Measurements from ENCODE around the gene TPM4. TPM values are rescaled to one million over a fixed set of nuclear protein-coding genes. Genes with fewer than 3 reads are reported as not detected.

Gene TPM4
- total and polyA plus RNA-seq, 2 donors (not counting 1 experiment from before 2014, with no cell fraction given), result 65.4 to 127 TPM

DNA sequence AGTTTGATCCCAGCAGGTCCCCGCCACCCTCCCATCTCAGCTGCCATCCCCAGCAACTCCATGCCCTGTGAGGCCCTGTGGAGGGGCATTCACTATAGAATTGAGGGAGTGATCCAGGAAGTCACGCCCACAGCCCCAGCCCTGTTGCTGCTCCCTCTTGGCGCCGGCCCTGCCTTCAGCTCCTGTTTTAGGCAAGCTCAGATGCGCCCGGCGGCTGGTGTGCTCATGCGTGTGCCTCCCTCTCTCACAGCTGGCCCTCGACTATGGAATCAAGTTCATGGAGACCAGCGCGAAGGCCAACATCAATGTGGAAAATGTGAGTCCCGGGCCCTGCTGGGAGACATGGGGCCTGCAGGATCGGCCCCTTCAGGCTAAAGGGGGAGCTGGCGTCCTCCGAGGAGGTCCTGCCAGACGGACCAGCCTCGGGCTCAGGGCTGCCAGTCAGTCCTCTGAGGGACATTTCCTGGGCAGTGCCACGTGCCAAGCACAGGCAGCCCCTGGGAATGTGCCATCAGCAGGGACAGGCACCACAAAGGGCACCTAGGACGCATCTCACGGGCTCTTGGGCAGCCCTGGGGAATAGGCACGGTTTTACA is 51.6 kb downstream of the TPM4 start:
- peaks cover 5% of the 10 kb centered on the region for H3K9me3 Mint-ChIP-seq (ENCODE audit: insufficient read depth)
- TF ChIP-seq, protein P1, sequence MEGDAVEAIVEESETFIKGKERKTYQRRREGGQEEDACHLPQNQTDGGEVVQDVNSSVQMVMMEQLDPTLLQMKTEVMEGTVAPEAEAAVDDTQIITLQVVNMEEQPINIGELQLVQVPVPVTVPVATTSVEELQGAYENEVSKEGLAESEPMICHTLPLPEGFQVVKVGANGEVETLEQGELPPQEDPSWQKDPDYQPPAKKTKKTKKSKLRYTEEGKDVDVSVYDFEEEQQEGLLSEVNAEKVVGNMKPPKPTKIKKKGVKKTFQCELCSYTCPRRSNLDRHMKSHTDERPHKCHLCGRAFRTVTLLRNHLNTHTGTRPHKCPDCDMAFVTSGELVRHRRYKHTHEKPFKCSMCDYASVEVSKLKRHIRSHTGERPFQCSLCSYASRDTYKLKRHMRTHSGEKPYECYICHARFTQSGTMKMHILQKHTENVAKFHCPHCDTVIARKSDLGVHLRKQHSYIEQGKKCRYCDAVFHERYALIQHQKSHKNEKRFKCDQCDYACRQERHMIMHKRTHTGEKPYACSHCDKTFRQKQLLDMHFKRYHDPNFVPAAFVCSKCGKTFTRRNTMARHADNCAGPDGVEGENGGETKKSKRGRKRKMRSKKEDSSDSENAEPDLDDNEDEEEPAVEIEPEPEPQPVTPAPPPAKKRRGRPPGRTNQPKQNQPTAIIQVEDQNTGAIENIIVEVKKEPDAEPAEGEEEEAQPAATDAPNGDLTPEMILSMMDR (IDR thresholded peaks at IDR 0.05), result no peak
- no peak for TF ChIP-seq EZH2 (IDR thresholded peaks at IDR 0.05; ENCODE audit: borderline replicate concordance, insufficient read depth, low read depth, low read length, poor library complexity, severe bottlenecking)
- H3K4me1 Mint-ChIP-seq, result peaks cover 3% of the 10 kb centered on the region
- no peak overlapping the region for H3K4me3 ChIP-seq (ENCODE audit: control extremely low read depth in 1 of 5, extremely low read depth in 1 of 5, insufficient read depth in 1 of 5, low read depth in 2 of 5, low read length in 4 of 5)
- CTCF ChIA-PET, result no interaction called here
- H3K9ac ChIP-seq (ENCODE audit: low read length), result no peak overlapping the region
- no peaks in the 10 kb centered on the region for H3K4me1 ChIP-seq (ENCODE audit: control insufficient read depth in 2 of 2, insufficient read depth in 2 of 2, low read length in 2 of 2)
- intact Hi-C loops (cut with micrococcal nuclease), result no loop called here
- DNase-seq (no peak), ATAC-seq (ENCODE audit: low read depth) (no peak)
- no peaks in the 10 kb centered on the region for H3K27me3 Mint-ChIP-seq
- H3K79me2 ChIP-seq (ENCODE audit: control insufficient read depth, insufficient read depth, low read length), result peaks cover 72% of the 10 kb centered on the region
- H3K4me3 Mint-ChIP-seq, result no peak overlapping the region
- H2AFZ ChIP-seq (ENCODE audit: insufficient read depth, low read depth, low read length, poor library complexity, severe bottlenecking), result no peak overlapping the region
- no peak overlapping the region for H3K27ac ChIP-seq (ENCODE audit: low read length in 2 of 2)
- no peak overlapping the region for H3K4me2 ChIP-seq (replicated peaks; ENCODE audit: low read depth, low read length, poor library complexity, severe bottlenecking)
- H3K27me3 ChIP-seq (replicated peaks in 1 of 4; ENCODE audit: control extremely low read depth in 1 of 4, control insufficient read depth in 3 of 4, insufficient read depth in 4 of 4, low read length in 3 of 4), result no peaks in the 10 kb centered on the region
- H3K27ac Mint-ChIP-seq, result no peak overlapping the region
- peaks cover 0 to 98% of the 10 kb centered on the region in 2 experiments for H3K36me3 ChIP-seq (replicated peaks in 1 of 2; ENCODE audit: control extremely low read depth in 1 of 2, control insufficient read depth in 1 of 2, extremely low read depth in 1 of 2, insufficient read depth in 2 of 2, low read length in 1 of 2)
- POLR2A ChIA-PET, result no interaction called here
- H3K9me3 ChIP-seq (ENCODE audit: control extremely low read depth in 1 of 3, control insufficient read depth in 2 of 3, insufficient read depth in 1 of 3, low read length in 2 of 3), result no peaks in the 10 kb centered on the region
- WGBS (ENCODE audit: insufficient coverage), result 97% methylated on average over 21 of the region's 21 CpGs
- peaks cover 48% of the 10 kb centered on the region for H4K20me1 ChIP-seq (ENCODE audit: control insufficient read depth, insufficient read depth, low read length, poor library complexity, severe bottlenecking)

DNA sequence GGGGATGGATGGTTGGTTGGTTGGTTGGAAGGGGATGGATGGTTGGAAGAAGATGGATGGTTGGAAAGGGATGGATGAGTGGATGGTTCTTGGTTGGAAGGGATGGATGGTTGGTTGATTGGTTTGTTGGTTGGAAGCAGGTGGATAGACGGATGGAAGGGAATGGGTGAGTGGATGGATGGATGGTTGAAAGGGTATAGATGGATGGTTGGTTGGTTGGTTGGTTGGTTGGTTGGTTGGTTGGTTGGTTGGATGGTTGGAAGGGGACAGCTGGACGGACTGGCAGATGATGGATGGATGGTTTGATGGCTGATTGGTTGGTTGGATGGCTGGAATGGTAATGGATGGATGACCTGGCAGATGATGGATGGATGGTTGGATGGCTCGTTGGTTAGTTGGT is 55.4 kb downstream of the TPM4 start:
- Histone ChIP-seq H3K4me2 (replicated peaks; ENCODE audit: low read depth, low read length, poor library complexity, severe bottlenecking) (no peak overlapping the region), H3K9ac (ENCODE audit: low read length) (no peak overlapping the region), H3K4me3 (ENCODE audit: control extremely low read depth in 1 of 5, extremely low read depth in 1 of 5, insufficient read depth in 1 of 5, low read depth in 2 of 5, low read length in 4 of 5) (no peak overlapping the region), H3K36me3 (replicated peaks in 1 of 2; ENCODE audit: control extremely low read depth in 1 of 2, control insufficient read depth in 1 of 2, extremely low read depth in 1 of 2, insufficient read depth in 2 of 2, low read length in 1 of 2) (peaks cover 0 to 77% of the 10 kb centered on the region in 2 experiments), H3K9me3 (ENCODE audit: control extremely low read depth in 1 of 3, control insufficient read depth in 2 of 3, insufficient read depth in 1 of 3, low read length in 2 of 3) (no peaks in the 10 kb centered on the region), H4K20me1 (ENCODE audit: control insufficient read depth, insufficient read depth, low read length, poor library complexity, severe bottlenecking) (peaks cover 15% of the 10 kb centered on the region), H3K79me2 (ENCODE audit: control insufficient read depth, insufficient read depth, low read length) (peaks cover 41% of the 10 kb centered on the region), H2AFZ (ENCODE audit: insufficient read depth, low read depth, low read length, poor library complexity, severe bottlenecking) (no peak overlapping the region), H3K27ac (ENCODE audit: low read length in 2 of 2) (peak overlapping the region in 1 of 2 donors; percentile 42), H3K27me3 (replicated peaks in 1 of 4; ENCODE audit: control extremely low read depth in 1 of 4, control insufficient read depth in 3 of 4, insufficient read depth in 4 of 4, low read length in 3 of 4) (no peaks in the 10 kb centered on the region), H3K4me1 (ENCODE audit: control insufficient read depth in 2 of 2, insufficient read depth in 2 of 2, low read length in 2 of 2) (peaks cover 0 to 15% of the 10 kb centered on the region in 2 donors)
- H3K27ac Mint-ChIP-seq, result peak overlapping the region; percentile 46
- H3K9me3 Mint-ChIP-seq (ENCODE audit: insufficient read depth), result peaks cover 5% of the 10 kb centered on the region
- H3K4me1 Mint-ChIP-seq, result peaks cover 19% of the 10 kb centered on the region
- intact Hi-C loops (cut with micrococcal nuclease), result no loop called here
- 96% methylated on average over 3 of the region's 3 CpGs for WGBS (ENCODE audit: insufficient coverage)
- no peak overlapping the region for H3K4me3 Mint-ChIP-seq
- ATAC-seq (ENCODE audit: low read depth) (no peak), DNase-seq (no peak)
- ChIA-PET CTCF (no interaction called here), POLR2A (no interaction called here)
- TF ChIP-seq EZH2 (IDR thresholded peaks at IDR 0.05; ENCODE audit: borderline replicate concordance, insufficient read depth, low read depth, low read length, poor library complexity, severe bottlenecking), result no peak
- TF ChIP-seq, protein P1 (IDR thresholded peaks at IDR 0.05), result no peak
- H3K27me3 Mint-ChIP-seq, result no peaks in the 10 kb centered on the region
